Measurements from ENCODE around the gene PABPN1L. TPM values are rescaled to one million over a fixed set of nuclear protein-coding genes. Genes with fewer than 3 reads are reported as not detected.
A peak's percentile ranks its signal among the peaks of the same experiment; 100 is the strongest.

The PABPN1L gene
- total RNA-seq, 1 experiment from 2014 or later, result not detected

GRCh38 chr16:88886845-88887521 lies 20.5 kb upstream of the PABPN1L start:
- DNase-seq (ENCODE audit: low read depth), result no peak
- in situ Hi-C loops (cut with HindIII; ENCODE audit: low pct_unique_long_range_greater_than_20kb, low sequenced_read_pairs), result no loop called here

GRCh38 chr16:88886420-88886844 lies 20.0 kb upstream of the PABPN1L start:
- in situ Hi-C loops (cut with HindIII; ENCODE audit: low pct_unique_long_range_greater_than_20kb, low sequenced_read_pairs), result no loop called here
- no peak for DNase-seq (ENCODE audit: low read depth)

- no peak for DNase-seq (ENCODE audit: low read depth)
- in situ Hi-C loops (cut with HindIII; ENCODE audit: low pct_unique_long_range_greater_than_20kb, low sequenced_read_pairs), result no loop called here
Measured at GRCh38 chr16:88885693-88886280, 19.3 kb upstream of the PABPN1L start.

- no peak for DNase-seq (ENCODE audit: low read depth)
Measured at GRCh38 chr16:88884569-88885271, 18.3 kb upstream of the PABPN1L start.

GRCh38 chr16:88883946-88884345 lies 17.5 kb upstream of the PABPN1L start:
- DNase-seq (ENCODE audit: low read depth), result no peak
- in situ Hi-C loops (cut with HindIII; ENCODE audit: low pct_unique_long_range_greater_than_20kb, low sequenced_read_pairs), result no loop called here

More at GRCh38 chr16:88884569-88885271, 18.3 kb upstream of the PABPN1L start:
- in situ Hi-C loops (cut with HindIII; ENCODE audit: low pct_unique_long_range_greater_than_20kb, low sequenced_read_pairs), result no loop called here

GRCh38 chr16:88883117-88883895 lies 16.8 kb upstream of the PABPN1L start:
- peak; percentile 94 for DNase-seq (ENCODE audit: low read depth)
- in situ Hi-C loops (cut with HindIII; ENCODE audit: low pct_unique_long_range_greater_than_20kb, low sequenced_read_pairs), result no loop called here

GRCh38 chr16:88882358-88883030 lies 16.0 kb upstream of the PABPN1L start:
- peak; percentile 85 for DNase-seq (ENCODE audit: low read depth)
- in situ Hi-C loops (cut with HindIII; ENCODE audit: low pct_unique_long_range_greater_than_20kb, low sequenced_read_pairs), result no loop called here

GRCh38 chr16:88881675-88882357 lies 15.4 kb upstream of the PABPN1L start:
- in situ Hi-C loops (cut with HindIII; ENCODE audit: low pct_unique_long_range_greater_than_20kb, low sequenced_read_pairs), result no loop called here
- no peak for DNase-seq (ENCODE audit: low read depth)

GRCh38 chr16:88881007-88881615 lies 14.7 kb upstream of the PABPN1L start:
- DNase-seq (ENCODE audit: low read depth), result no peak
- in situ Hi-C loops (cut with HindIII; ENCODE audit: low pct_unique_long_range_greater_than_20kb, low sequenced_read_pairs), result no loop called here

- in situ Hi-C loops (cut with HindIII; ENCODE audit: low pct_unique_long_range_greater_than_20kb, low sequenced_read_pairs), result no loop called here
- DNase-seq (ENCODE audit: low read depth), result no peak
Measured at GRCh38 chr16:88880226-88881006, 14.0 kb upstream of the PABPN1L start.

GRCh38 chr16:88879788-88880055 lies 13.3 kb upstream of the PABPN1L start:
- in situ Hi-C loops (cut with HindIII; ENCODE audit: low pct_unique_long_range_greater_than_20kb, low sequenced_read_pairs), result no loop called here
- no peak for DNase-seq (ENCODE audit: low read depth)

- no peak for DNase-seq (ENCODE audit: low read depth)
- in situ Hi-C loops (cut with HindIII; ENCODE audit: low pct_unique_long_range_greater_than_20kb, low sequenced_read_pairs), result no loop called here
Measured at GRCh38 chr16:88878967-88879787, 12.7 kb upstream of the PABPN1L start.

- no peak for DNase-seq (ENCODE audit: low read depth)
- in situ Hi-C loops (cut with HindIII; ENCODE audit: low pct_unique_long_range_greater_than_20kb, low sequenced_read_pairs), result no loop called here
Measured at GRCh38 chr16:88878356-88878755, 11.9 kb upstream of the PABPN1L start.

GRCh38 chr16:88877564-88878289 lies 11.3 kb upstream of the PABPN1L start:
- no peak for DNase-seq (ENCODE audit: low read depth)
- in situ Hi-C loops (cut with HindIII; ENCODE audit: low pct_unique_long_range_greater_than_20kb, low sequenced_read_pairs), result no loop called here

GRCh38 chr16:88876942-88877526 lies 10.6 kb upstream of the PABPN1L start:
- DNase-seq (ENCODE audit: low read depth), result no peak
- in situ Hi-C loops (cut with HindIII; ENCODE audit: low pct_unique_long_range_greater_than_20kb, low sequenced_read_pairs), result no loop called here

Data from Caki2 (cell line).